Erythroblast (primary cell): ENCODE data around the gene SVEP1.
A peak's percentile ranks its signal among the peaks of the same experiment; 100 is the strongest.
"Not testable (repeated sequence)": the region's sequence is repeated elsewhere in the genome, so short reads cannot be mapped to it uniquely, and the experiment has no call there.

ENCODE experiments used
- DNase-seq, 2 experiments: peaks; one replicate each; lab custom pipeline; 2025; lab: John Stamatoyannopoulos, UW
- GATA1 ChIP-seq: IDR thresholded peaks from 2 replicates; pipeline ENCODE4 v1.6.1; 2011; ENCODE audit warnings: low read depth, mild to moderate bottlenecking, control low read depth, low read length, moderate library complexity
- POLR2A ChIP-seq: IDR thresholded peaks from 2 replicates; pipeline ENCODE4 v1.6.1; 2011; ENCODE audit warnings: mild to moderate bottlenecking, low read length

SVEP1 gene

DNA sequence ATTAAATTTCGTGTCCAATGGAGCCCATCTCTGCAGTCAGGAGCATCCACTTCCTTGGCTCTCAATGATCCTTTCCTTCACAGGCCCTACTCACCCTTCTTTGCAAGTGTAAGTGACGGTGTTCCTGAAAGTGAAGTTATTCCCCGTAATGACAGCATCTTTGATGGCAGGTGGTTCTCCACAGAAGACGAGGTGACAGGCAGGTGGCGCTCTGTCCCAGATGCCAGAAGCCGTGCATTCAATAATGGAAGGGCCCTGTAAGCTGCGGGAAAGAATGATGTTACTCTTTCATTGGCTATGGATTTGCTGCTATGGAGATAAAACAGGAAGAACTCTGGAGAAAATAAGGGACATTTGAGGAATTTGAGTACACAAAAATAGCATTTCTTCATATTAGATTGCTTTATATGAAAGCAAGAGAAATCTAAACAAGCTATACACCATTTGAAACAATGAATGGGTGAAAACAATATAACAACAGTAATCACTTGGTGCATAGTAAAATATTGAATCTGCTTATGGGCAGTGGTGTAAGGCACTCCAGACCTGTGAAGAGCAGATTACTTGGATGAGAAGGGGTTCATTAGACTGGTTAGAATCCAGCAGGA lies 151.9 kb downstream of the SVEP1 start:
- peak; percentile 52 to 73 for DNase-seq

DNA sequence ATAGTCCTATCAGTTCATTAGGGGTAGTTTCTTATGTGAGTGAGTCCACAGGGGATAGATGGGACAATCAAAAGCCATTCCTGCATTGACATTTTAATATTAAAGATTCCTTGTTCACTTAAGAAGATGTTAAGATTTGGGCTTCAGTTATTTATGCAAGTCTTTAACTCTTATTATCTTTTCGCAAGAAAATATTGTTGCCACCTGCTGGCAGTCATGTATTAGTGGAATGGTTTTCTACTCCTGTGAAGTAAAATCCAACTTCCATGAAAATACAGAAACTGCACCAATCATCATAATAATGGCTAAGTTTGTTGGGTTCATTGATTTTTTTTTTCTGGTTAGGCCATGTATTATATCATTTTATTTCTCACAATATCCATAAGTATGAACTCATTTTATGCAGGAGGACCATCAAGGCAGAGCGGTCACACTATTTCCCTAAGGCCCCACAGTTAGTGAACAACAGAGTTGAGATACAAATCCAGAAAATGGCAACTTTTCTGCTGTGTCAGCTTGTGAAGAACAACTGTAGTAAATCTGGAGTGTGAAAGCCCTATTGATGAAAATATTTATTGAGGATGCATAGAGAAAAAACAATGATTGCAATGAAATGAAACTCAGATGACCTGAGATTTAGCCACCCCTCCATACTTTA lies 153.4 kb downstream of the SVEP1 start:
- TF ChIP-seq POLR2A, result no peak
- no peak for TF ChIP-seq GATA1
- DNase-seq, result peak in 1 of 2 experiments; percentile 23

More for the DNA sequence above, 151.9 kb downstream of the SVEP1 start:
- TF ChIP-seq GATA1 (no peak), POLR2A (no peak)

DNA sequence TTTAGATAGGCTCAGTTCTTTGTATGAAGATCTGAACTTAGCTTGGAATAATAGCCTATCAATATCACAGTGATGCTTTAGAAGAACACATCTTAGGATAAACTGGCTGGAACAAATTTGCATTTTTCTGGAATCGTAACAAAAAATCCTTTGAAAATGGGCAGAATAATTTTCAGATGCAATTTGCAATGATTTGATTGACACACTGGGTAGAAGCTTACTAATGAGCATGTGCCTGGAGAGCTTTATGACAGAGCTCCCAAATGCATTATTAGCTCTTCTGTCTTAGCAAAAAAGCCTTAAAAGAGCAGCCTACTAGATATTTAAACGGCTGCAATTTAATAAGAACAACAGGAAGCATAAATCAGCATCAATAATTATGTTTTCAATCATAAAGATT lies 165.1 kb downstream of the SVEP1 start:
- no peak for TF ChIP-seq POLR2A
- TF ChIP-seq GATA1, result no peak

DNA sequence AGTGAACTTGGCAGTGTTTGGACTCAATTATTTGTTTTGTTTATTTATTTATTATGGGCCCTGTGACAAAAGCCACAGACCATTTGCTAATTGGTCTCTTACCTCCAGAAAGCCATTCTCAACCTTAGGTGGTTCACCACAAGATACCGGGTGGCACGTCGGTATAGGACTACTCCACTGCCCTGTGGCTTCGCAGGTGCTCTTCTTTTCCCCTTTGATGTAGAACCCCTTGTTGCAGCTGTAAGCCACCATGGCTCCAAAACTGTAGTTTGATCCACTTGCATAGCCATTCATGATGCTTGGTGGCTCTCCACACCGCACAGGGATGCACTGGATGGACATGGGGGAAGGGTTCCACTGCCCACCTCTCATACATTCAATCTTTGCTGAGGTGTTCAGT lies 168.6 kb downstream of the SVEP1 start:
- TF ChIP-seq GATA1, result no peak
- no peak for TF ChIP-seq POLR2A
- no peak for DNase-seq

More for the DNA sequence above, 165.1 kb downstream of the SVEP1 start:
- DNase-seq, result no peak

DNA sequence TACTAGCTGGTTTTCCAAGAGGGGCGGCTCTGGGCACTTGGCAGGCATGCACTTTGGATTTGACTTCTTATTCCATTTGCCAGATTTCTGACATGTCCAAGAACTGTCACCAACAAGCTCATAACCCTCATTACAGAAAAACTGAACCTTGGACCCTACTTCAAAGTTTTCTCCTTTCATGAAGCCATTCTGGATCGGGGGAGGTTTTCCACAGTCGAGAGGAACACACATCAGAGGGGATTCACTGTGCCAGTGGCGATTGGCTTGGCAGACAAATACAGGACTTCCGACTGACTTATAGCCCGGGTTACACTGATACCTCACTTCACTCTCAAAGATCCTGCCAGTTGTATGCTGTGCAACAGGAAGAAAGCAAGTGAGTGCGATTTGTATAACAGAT lies 170.9 kb downstream of the SVEP1 start:
- TF ChIP-seq POLR2A, result no peak
- no peak for TF ChIP-seq GATA1
- no peak for DNase-seq

DNA sequence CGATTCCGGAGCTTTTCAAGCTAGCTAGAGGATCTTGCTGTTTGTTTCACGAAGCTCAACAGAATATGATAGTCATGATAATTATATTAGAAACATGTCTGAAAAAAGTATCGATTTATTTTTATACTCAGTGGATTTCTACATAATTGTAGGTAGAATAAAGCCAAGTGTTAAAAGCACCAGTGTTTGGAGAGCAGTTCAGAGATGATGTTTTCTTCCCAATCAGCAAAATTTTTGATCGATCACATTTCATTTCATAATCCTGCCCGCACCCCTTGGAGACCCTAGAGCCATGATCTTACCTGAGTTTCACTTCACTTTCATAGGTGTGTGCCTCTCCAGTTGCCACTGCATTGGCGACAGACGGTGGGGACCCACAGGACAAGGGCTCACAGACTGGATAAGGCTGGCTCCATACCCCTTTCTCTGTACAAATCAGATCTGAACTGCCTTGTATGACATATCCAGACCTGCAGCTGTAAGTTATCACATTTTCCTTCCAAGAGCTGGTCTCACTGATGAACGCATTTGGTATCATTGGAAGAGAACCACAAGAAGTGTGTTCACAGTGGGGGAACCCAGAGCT lies 173.6 kb downstream of the SVEP1 start:
- TF ChIP-seq GATA1 (no peak), POLR2A (no peak)
- no peak for DNase-seq

DNA sequence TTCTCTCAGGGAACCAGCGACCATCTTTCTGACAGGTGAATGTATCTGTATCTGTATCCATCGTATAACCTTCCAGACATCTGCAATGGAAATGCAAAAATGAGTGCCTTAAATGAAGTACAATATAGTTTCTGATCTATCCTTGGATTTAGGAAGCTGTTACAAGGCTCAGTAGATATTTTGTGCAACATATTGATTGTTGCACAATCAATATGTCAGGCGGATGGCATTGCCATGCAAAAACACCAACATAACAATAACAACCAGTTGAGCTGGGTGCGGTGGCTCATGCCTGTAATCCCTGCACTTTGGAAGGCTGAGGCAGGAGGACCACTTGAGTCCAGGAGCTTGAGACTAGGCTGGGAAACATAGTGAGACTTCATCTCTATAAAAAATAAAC lies 175.1 kb downstream of the SVEP1 start:
- no peak for TF ChIP-seq GATA1
- TF ChIP-seq POLR2A, result no peak
- DNase-seq, result no peak

DNA sequence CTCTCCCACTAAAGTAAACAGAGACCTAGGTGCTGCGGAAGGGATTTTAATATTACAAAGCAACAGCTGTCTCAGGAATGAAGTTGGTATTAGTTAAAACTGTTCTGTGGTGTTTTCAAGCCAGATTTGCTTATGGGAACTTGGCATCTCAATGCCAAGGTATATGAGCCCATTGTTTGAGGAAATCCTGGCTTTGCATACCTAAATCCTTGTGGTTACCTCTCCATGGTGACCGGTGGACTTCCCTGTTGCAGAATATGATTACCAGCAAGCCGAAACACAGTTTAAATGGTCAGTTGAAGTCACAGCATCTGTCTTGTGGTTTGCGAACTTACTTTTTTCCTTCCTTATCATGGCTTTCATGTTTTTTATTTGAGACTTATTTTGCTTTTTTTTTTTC lies 179.6 kb downstream of the SVEP1 start:
- TF ChIP-seq GATA1 (no peak), POLR2A (no peak)
- DNase-seq, result no peak

DNA sequence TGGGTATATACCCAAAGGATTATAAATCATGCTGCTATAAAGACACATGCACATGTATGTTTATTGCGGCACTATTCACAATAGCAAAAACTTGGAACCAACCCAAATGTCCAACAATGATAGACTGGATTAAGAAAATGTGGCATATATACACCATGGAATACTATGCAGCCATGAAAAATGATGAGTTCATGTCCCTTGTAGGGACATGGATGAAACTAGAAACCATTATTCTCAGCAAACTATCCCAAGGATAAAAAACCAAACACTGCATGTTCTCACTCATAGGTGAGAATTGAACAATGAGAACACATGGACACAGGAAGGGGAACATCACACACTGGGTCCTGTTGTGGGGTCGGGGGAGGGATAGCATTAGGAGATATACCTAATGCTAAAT lies 180.5 kb downstream of the SVEP1 start:
- DNase-seq, result not testable (repeated sequence)

DNA sequence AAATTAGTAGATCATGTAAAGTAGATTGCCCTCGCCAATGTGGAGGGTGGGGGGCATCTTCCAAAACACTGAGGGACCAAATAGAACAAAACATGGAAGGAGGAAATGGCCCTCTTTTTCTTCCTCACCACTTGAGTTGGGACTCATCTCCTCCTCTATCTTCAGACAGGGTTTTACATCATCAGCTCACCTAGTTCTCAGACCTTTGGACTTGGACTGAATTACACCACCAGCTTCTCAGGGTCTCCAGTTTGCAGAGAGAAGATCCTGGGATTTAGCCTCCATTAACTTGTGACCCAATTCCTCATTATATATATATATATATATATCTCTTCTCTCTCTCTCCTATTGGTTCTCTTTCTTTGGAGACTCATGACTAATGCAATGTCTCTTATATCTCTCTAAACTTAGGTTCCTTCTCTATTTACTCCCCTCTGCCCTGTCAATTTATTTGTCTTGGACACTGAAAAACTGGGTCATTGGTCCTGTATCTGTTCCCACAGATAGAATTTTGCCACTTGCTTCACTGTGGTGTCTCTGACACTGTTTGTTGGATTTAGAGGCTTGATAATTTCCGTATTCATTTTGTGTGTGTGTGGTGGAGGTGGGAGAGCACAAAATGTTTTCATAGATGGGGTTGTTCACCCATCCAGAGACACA lies 187.6 kb downstream of the SVEP1 start:
- TF ChIP-seq GATA1 (no peak), POLR2A (no peak)
- no peak for DNase-seq

DNA sequence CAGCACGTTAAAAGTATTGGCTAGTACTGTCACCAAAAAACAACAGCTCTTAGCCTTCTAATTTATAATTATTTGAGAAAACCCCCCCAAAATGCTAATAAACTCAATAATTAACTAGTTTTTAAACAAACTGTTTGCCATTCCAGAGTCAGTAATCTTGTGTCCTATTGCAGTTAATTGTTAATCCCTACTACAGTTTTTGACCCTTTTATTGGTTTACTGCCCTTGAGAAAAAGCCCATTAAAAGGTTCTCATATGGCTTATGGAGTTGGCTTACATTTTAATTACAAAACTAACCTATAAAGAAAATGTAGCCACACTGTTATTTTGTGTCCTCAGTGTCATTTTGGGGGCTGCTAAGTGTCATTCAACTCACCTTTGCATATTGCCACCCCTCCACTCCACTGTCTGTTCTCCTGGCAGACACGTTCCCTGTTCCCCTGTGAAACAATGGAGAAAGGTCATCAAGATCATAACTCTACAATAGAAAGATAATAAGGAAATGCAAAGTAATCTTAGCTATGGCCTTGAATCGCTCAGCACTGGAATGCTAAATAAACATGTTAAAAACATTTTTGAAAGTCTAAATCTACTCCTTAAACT lies 190.3 kb downstream of the SVEP1 start:
- no peak for DNase-seq
- TF ChIP-seq POLR2A (no peak), GATA1 (no peak)

DNA sequence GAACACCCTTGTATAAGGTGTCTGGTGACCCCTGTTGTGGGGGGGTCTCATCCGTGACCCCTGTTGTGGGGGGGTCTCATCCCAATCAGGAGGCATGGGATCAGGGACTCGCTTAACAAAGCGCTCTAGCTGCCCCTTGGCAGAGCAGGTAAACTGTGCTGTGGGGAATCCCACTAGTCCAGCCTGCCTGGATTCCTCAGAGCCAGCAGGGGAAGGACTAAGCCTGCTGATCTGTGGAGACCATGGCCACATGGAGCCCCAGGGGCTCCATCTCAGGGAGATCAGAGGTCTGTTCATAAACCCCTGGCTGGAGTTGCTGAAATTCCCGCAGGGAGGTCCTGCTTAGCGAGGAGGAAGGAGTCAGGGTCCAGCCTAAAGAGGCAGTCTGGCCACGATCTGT lies 196.1 kb downstream of the SVEP1 start:
- no peak for DNase-seq

DNA sequence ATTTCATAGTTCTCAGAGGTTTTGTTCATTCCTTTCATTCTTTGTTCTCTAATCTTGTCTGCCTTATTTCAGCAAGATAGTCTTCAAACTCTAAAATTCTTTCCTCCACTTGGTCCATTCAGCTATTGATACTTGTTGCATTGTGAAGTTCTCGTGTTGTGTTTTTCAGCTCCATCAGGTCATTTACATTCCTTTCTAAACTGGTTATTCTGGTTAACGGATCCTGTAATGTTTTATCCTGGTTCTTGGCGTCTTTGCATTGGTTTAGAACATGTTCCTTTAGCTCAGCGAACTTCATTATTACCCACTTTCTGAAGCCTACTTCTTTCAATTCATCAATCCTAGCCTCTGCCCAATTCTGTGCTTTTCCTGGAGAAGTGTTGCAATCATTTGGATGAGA lies 196.8 kb downstream of the SVEP1 start:
- no peak for TF ChIP-seq GATA1
- DNase-seq, result no peak

More for the DNA sequence above, 196.1 kb downstream of the SVEP1 start:
- no peak for TF ChIP-seq GATA1
- TF ChIP-seq POLR2A, result no peak
